Calu3 (cell line): ENCODE results near the gene GALK2. TPM values are rescaled to one million over a fixed set of nuclear protein-coding genes. Genes with fewer than 3 reads are reported as not detected.

Source experiments
- BruUV-seq: library from RNA; stranded (reverse); fragments of 400-500 nt; replicated peaks from 2 replicates; lab custom pipeline; 2021; lab: Mats Ljungman, UMichigan
- CTCF ChIA-PET: fragments of 300-600 bp; sonication (Branson Sonifier 250); formaldehyde crosslinking; loops from one replicate; lab custom pipeline; 2022; ENCODE audit warnings: antibody characterized with exemption; lab: Charles Lee
- DNase-seq: peaks from one replicate; pipeline ENCODE4 v3.0.0; 2022
- H3K27ac Mint-ChIP-seq: one replicate; pipeline ENCODE4 v1.8.0; 2022; ENCODE audit warnings: mixed read lengths; ENCODE audit not compliant: unreplicated experiment
- H3K27me3 Mint-ChIP-seq: one replicate; pipeline ENCODE4 v1.8.0; 2022; ENCODE audit warnings: mixed read lengths; ENCODE audit not compliant: unreplicated experiment
- H3K36me3 Mint-ChIP-seq: one replicate; pipeline ENCODE4 v1.8.0; 2022; ENCODE audit warnings: mild to moderate bottlenecking, moderate library complexity, mixed read lengths; ENCODE audit not compliant: insufficient read depth, unreplicated experiment
- H3K4me1 Mint-ChIP-seq: one replicate; pipeline ENCODE4 v1.8.0; 2022; ENCODE audit warnings: mild to moderate bottlenecking, low read depth, mixed read lengths; ENCODE audit not compliant: unreplicated experiment
- H3K4me3 Mint-ChIP-seq: one replicate; pipeline ENCODE4 v1.8.0; 2022; ENCODE audit warnings: mild to moderate bottlenecking, low read depth, moderate library complexity, mixed read lengths; ENCODE audit not compliant: unreplicated experiment
- H3K9me3 Mint-ChIP-seq: one replicate; pipeline ENCODE4 v1.8.0; 2022; ENCODE audit warnings: low read depth, mixed read lengths; ENCODE audit not compliant: unreplicated experiment
- CTCF ChIP-seq: fragments of 200-600 bp; IDR thresholded peaks from one replicate; pipeline ENCODE4 v1.8.0; 2022; ENCODE audit warnings: antibody characterized with exemption; ENCODE audit not compliant: unreplicated experiment
- intact Hi-C: fragments of 100-400 bp; cut with micrococcal nuclease; formaldehyde crosslinking; loops from one replicate; pipeline ENCODE4 v1.10.0; 2022; ENCODE audit not compliant: unreplicated experiment
- total RNA-seq: library from RNA; stranded (reverse); gene quantifications from 2 replicates; pipeline ENCODE4 v1.2.3, GENCODE V29; 2022

The GALK2 gene
- total RNA-seq, 1 experiment from 2014 or later = 48.3 TPM

- CTCF ChIA-PET = no interaction called here
- no peak overlapping the region for H3K27ac Mint-ChIP-seq
- TF ChIP-seq CTCF = no peak
- H3K4me3 Mint-ChIP-seq = no peak overlapping the region
- no peaks in the 10 kb centered on the region for H3K9me3 Mint-ChIP-seq
- intact Hi-C loops = loop anchor here (5.0 to 10.0 kb wide), 2 partner anchors 815 to 908 kb away; no protein-coding TSS in a partner anchor
- peaks cover 13% of the 10 kb centered on the region for H3K4me1 Mint-ChIP-seq
- no TSS peak for BruUV-seq
- H3K27me3 Mint-ChIP-seq = no peaks in the 10 kb centered on the region
- DNase-seq = no peak
- H3K36me3 Mint-ChIP-seq = peaks cover 14% of the 10 kb centered on the region
These were observed 66.8 kb downstream of the GALK2 start for GRCh38 chr15:49236869-49237268.

GRCh38 chr15:49238342-49238741, 68.3 kb downstream of the GALK2 start:
- H3K9me3 Mint-ChIP-seq = no peaks in the 10 kb centered on the region
- peaks cover 16% of the 10 kb centered on the region for H3K36me3 Mint-ChIP-seq
- intact Hi-C loops = loop anchor here (5.0 to 10.0 kb wide), 2 partner anchors 814 to 906 kb away; no protein-coding TSS in a partner anchor
- H3K27me3 Mint-ChIP-seq = no peaks in the 10 kb centered on the region
- no peak for DNase-seq
- no peak overlapping the region for H3K4me3 Mint-ChIP-seq
- BruUV-seq = no TSS peak
- H3K4me1 Mint-ChIP-seq = peaks cover under 1% of the 10 kb centered on the region
- CTCF ChIA-PET = no interaction called here
- no peak overlapping the region for H3K27ac Mint-ChIP-seq
- TF ChIP-seq CTCF = no peak

DNA sequence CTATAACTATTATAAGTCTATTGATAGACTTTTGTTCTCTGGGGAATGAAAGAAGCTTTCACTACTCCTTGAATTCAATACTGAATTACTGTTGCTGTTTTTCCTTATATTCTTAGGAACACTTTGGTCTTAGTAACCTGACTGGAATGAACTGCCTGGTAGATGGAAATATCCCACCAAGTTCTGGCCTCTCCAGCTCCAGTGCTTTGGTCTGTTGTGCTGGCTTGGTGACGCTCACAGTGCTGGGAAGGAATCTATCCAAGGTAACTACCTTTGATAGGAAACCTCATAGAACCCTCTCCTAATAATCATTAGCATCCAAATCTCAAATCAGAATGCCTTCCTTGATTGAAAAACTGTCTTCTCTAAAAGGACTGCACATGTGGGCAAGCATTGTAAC, 69.1 kb downstream of the GALK2 start:
- TF ChIP-seq CTCF = no peak
- no peak overlapping the region for H3K4me3 Mint-ChIP-seq
- H3K27ac Mint-ChIP-seq = no peak overlapping the region
- intact Hi-C loops = loop anchor here (5.0 to 10.0 kb wide), 2 partner anchors 813 to 906 kb away; no protein-coding TSS in a partner anchor
- DNase-seq = no peak
- CTCF ChIA-PET = no interaction called here
- no peaks in the 10 kb centered on the region for H3K4me1 Mint-ChIP-seq
- BruUV-seq = no TSS peak
- H3K9me3 Mint-ChIP-seq = no peaks in the 10 kb centered on the region
- H3K27me3 Mint-ChIP-seq = no peaks in the 10 kb centered on the region
- H3K36me3 Mint-ChIP-seq = peaks cover 21% of the 10 kb centered on the region

DNA sequence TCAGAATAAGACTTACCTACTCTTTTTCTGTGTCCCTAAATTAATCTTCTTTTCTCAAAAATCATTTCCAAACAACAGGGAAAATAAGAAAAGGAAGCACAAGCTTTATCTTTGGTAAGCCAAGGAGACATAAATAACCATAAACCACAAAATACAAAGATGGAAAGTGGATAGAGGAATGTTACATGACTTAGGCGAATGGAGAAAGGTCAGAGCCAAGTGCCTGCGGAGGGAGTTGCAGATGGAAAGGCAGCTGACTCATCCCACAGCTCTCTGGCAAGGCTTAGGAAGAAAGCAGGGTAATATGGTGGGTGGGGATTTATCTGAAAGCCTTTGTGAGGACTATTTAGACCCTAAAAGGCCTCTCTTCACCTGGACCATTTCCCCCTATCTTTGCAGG, 72.8 kb downstream of the GALK2 start:
- BruUV-seq = no TSS peak
- no peak for TF ChIP-seq CTCF
- no peak overlapping the region for H3K4me3 Mint-ChIP-seq

More for the DNA sequence above, 72.8 kb downstream of the GALK2 start:
- no peak for DNase-seq
- Mint-ChIP-seq H3K27me3 (no peaks in the 10 kb centered on the region), H3K36me3 (peaks cover 19% of the 10 kb centered on the region), H3K9me3 (no peaks in the 10 kb centered on the region), H3K4me1 (no peaks in the 10 kb centered on the region), H3K27ac (no peak overlapping the region)
- intact Hi-C loops = no loop called here
- CTCF ChIA-PET = interaction anchor here (0.6 kb wide), 1 partner anchor 633 kb away, joined by 3 read pairs; no protein-coding TSS in a partner anchor
